ENCODE results near the gene SLC9A6.

Gene SLC9A6

DNA sequence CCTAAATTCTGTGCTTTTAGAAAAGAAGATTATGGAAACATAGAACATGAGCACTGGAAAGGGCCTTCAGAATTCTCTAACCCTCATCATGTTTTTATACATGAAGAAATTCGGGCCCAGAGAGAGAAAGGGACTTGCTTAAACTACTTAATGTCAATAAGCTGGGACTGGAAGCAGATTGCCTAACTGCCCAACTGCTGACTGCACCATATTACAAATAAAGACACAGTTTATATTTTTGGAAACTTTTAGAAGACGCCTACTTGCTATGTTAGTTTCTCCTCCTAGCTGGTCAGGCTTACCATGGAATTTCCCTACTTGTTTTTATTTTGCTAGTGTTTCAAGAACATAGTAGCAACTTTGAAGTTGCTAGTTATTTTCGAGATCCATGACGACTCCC is 47.1 kb downstream of the SLC9A6 start:
- in situ Hi-C loops (cut with HindIII; ENCODE audit: low sequenced_read_pairs) = no loop called here
- DNase-seq (ENCODE audit: low read depth) = no peak
- TF ChIP-seq, protein P1, sequence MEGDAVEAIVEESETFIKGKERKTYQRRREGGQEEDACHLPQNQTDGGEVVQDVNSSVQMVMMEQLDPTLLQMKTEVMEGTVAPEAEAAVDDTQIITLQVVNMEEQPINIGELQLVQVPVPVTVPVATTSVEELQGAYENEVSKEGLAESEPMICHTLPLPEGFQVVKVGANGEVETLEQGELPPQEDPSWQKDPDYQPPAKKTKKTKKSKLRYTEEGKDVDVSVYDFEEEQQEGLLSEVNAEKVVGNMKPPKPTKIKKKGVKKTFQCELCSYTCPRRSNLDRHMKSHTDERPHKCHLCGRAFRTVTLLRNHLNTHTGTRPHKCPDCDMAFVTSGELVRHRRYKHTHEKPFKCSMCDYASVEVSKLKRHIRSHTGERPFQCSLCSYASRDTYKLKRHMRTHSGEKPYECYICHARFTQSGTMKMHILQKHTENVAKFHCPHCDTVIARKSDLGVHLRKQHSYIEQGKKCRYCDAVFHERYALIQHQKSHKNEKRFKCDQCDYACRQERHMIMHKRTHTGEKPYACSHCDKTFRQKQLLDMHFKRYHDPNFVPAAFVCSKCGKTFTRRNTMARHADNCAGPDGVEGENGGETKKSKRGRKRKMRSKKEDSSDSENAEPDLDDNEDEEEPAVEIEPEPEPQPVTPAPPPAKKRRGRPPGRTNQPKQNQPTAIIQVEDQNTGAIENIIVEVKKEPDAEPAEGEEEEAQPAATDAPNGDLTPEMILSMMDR (IDR thresholded peaks at IDR 0.05; ENCODE audit: low read depth, low read length, missing control alignments) = no peak
- H3K4me3 ChIP-seq (ENCODE audit: low read depth, low read length) = no peak overlapping the region

GRCh38 chrX:136034668-136035067 is 49.4 kb downstream of the SLC9A6 start:
- in situ Hi-C loops (cut with HindIII; ENCODE audit: low sequenced_read_pairs) = no loop called here
- TF ChIP-seq, protein P1 (IDR thresholded peaks at IDR 0.05; ENCODE audit: low read depth, low read length, missing control alignments) = no peak
- H3K4me3 ChIP-seq (ENCODE audit: low read depth, low read length) = no peak overlapping the region
- DNase-seq (ENCODE audit: low read depth) = no peak

DNA sequence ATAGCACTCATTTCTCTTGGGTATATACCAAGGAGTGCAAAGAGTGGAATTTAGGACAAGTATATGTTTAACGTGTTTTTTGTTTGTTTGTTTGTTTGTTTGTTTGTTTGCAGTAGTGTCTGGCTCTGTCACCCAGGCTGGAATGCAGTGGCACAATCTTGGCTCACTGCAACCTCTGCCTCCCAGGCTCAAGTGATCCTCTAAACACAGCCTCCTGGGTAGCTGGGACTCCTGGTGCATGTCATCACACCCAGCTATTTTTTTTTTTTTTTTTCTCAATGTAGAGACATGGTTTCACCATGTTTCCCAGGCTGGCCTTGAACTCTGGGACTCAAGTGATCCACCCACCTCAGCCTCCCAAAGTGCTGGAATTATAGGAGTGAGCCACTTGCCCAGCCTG is 50.4 kb downstream of the SLC9A6 start:
- TF ChIP-seq, protein P1 (IDR thresholded peaks at IDR 0.05; ENCODE audit: low read depth, low read length, missing control alignments) = no peak
- no peak overlapping the region for H3K4me3 ChIP-seq (ENCODE audit: low read depth, low read length)
- no peak for DNase-seq (ENCODE audit: low read depth)
- in situ Hi-C loops (cut with HindIII; ENCODE audit: low sequenced_read_pairs) = no loop called here

GRCh38 chrX:136039485-136039884 is 54.2 kb downstream of the SLC9A6 start:
- no peak overlapping the region for H3K4me3 ChIP-seq (ENCODE audit: low read depth, low read length)
- TF ChIP-seq, protein P1 (IDR thresholded peaks at IDR 0.05; ENCODE audit: low read depth, low read length, missing control alignments) = no peak
- no peak for DNase-seq (ENCODE audit: low read depth)
- in situ Hi-C loops (cut with HindIII; ENCODE audit: low sequenced_read_pairs) = no loop called here

- H3K4me3 ChIP-seq (ENCODE audit: low read depth, low read length) = no peak overlapping the region
- in situ Hi-C loops (cut with HindIII; ENCODE audit: low sequenced_read_pairs) = no loop called here
- DNase-seq (ENCODE audit: low read depth) = no peak
- TF ChIP-seq, protein P1 (IDR thresholded peaks at IDR 0.05; ENCODE audit: low read depth, low read length, missing control alignments) = no peak
Measured at GRCh38 chrX:136039968-136040367, 54.7 kb downstream of the SLC9A6 start.

DNA sequence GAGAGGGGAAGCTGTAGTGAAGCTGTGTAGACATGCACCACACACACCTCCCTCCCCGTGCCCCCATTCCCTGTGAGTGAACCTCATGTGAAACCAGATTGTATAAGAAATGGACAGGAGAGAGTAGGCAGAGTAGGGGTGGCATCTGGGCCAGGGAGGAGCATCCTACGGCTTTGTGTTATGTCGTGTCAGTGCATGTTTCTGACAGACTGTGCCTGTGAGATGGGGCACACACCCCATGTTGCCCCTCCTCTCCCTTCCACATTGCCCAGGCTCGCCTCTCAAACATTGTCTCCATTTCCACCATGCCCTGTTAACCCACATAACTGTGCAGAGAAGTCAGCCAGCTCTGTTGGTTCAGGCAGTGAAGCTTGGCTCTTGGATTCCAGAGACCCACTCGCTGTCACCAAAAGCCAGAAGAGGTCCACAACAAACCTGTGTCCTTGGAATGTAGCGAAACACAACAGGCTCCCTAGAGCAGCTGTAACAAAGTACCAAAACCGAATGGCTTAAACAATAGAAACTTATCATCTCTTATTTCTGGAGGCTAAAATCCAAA is 56.1 kb downstream of the SLC9A6 start:
- in situ Hi-C loops (cut with HindIII; ENCODE audit: low sequenced_read_pairs) = no loop called here
- TF ChIP-seq, protein P1 (IDR thresholded peaks at IDR 0.05; ENCODE audit: low read depth, low read length, missing control alignments) = no peak
- no peak overlapping the region for H3K4me3 ChIP-seq (ENCODE audit: low read depth, low read length)
- DNase-seq (ENCODE audit: low read depth) = no peak
